Smooth muscle cell (in vitro differentiated cells): ENCODE data around the gene OR5C1. TPM values are rescaled to one million over a fixed set of nuclear protein-coding genes. Genes with fewer than 3 reads are reported as not detected.
"Not testable (repeated sequence)": the region's sequence is repeated elsewhere in the genome, so short reads cannot be mapped to it uniquely, and the experiment has no call there.

Experiments used
- DNase-seq: peaks from one replicate; lab custom pipeline; 2025; ENCODE audit not compliant: unreplicated experiment; lab: John Stamatoyannopoulos, UW
- H2AFZ ChIP-seq: fragments of 200-600 bp; sonication (generic); 2 replicates; pipeline ENCODE4 v1.6.0; 2016; ENCODE audit warnings: antibody characterized with exemption, low read depth, mild to moderate bottlenecking
- H3F3A ChIP-seq: fragments of 200-600 bp; sonication (generic); 2 replicates; pipeline ENCODE4 v1.6.0; 2017; ENCODE audit warnings: antibody characterized with exemption, low read depth
- H3K27ac ChIP-seq: fragments of 200-600 bp; sonication (generic); 2 replicates; pipeline ENCODE4 v1.5.1; 2016; ENCODE audit warnings: low read depth, mild to moderate bottlenecking
- H3K27me3 ChIP-seq: fragments of 200-600 bp; sonication (generic); 2 replicates; pipeline ENCODE4 v1.6.1; 2016; ENCODE audit warnings: low read depth, mild to moderate bottlenecking
- H3K36me3 ChIP-seq: fragments of 200-600 bp; sonication (generic); 2 replicates; pipeline ENCODE4 v1.5.1; 2016; ENCODE audit warnings: low read depth
- H3K4me1 ChIP-seq: fragments of 200-600 bp; sonication (generic); 2 replicates; pipeline ENCODE4 v1.5.1; 2016; ENCODE audit warnings: low read depth
- H3K4me2 ChIP-seq: fragments of 200-600 bp; sonication (generic); 2 replicates; pipeline ENCODE4 v1.6.0; 2016; ENCODE audit warnings: mild to moderate bottlenecking
- H3K4me3 ChIP-seq: fragments of 200-600 bp; sonication (generic); 2 replicates; pipeline ENCODE4 v1.5.1; 2016; ENCODE audit warnings: mild to moderate bottlenecking
- H3K79me2 ChIP-seq: fragments of 200-600 bp; sonication (generic); 2 replicates; pipeline ENCODE4 v1.6.0; 2016; ENCODE audit warnings: low read depth, mild to moderate bottlenecking
- H3K9ac ChIP-seq: fragments of 200-600 bp; sonication (generic); 2 replicates; pipeline ENCODE4 v1.6.0; 2016; ENCODE audit warnings: low read depth
- H3K9me3 ChIP-seq: fragments of 200-600 bp; sonication (generic); replicated peaks from 2 replicates; pipeline ENCODE4 v1.5.1; 2016; ENCODE audit warnings: low read depth
- H4K20me1 ChIP-seq: fragments of 200-600 bp; sonication (generic); 2 replicates; pipeline ENCODE4 v1.6.0; 2016; ENCODE audit warnings: low read depth
- WGBS: methylation state at CpG from one replicate; pipeline ENCODE4 v1.1.7; 2016; ENCODE audit warnings: low lambda C conversion rate; 5-methylcytosine and 5-hydroxymethylcytosine counted together
- polyA plus RNA-seq: library from polyadenylated mRNA; unstranded; fragments of >200 nt; fragmentation: Nextera tagmentation; extraction: Ambion mirVana; gene quantifications from 2 replicates; pipeline ENCODE4 v1.2.1, GENCODE V29; 2016
- total RNA-seq: library from RNA; depleted of rRNA; stranded (reverse); fragments of >200 nt; gene quantifications from 2 replicates; pipeline ENCODE4 v1.2.3, GENCODE V29; 2014
- TF ChIP-seq, protein P1 (sequence below): fragments of 200-600 bp; sonication (generic); IDR thresholded peaks from 2 replicates; pipeline ENCODE4 v1.5.1; 2017; ENCODE audit warnings: borderline replicate concordance, mild to moderate bottlenecking, antibody characterized with exemption; ENCODE audit not compliant: insufficient read depth, poor library complexity, severe bottlenecking

The OR5C1 gene
- total and polyA plus RNA-seq, 2 experiments from 2014 or later: not detected

DNA sequence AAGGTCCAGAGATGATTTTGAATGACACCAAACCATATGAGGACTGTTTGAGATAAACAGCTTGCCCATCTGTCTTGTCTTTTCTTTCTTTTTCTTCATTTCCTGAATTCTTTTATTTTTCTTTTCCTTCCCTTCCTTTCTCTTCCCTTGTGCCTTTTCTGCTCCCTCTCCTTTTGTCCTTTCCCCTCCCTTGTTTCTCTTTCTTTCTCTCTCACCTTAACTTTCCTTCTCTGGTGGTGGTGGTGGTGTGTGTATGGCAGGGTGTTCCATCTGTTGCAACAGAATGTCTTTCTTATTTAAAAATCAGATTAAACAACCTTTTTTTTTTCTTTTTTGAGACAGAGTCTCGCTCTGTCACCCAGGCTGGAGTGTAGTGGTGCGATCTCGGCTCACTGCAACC, 43.5 kb downstream of the OR5C1 start:
- Histone ChIP-seq H3K9me3 (no peaks in the 10 kb centered on the region), H2AFZ (no peak overlapping the region), H3K79me2 (peaks cover 5% of the 10 kb centered on the region), H3K27me3 (no peaks in the 10 kb centered on the region), H3K36me3 (no peaks in the 10 kb centered on the region), H3K4me3 (no peak overlapping the region), H3K27ac (no peak overlapping the region), H3K4me2 (no peak overlapping the region), H3F3A (peaks cover 6% of the 10 kb centered on the region), H3K4me1 (peaks cover 4% of the 10 kb centered on the region), H3K9ac (no peak overlapping the region), H4K20me1 (peaks cover 8% of the 10 kb centered on the region)
- DNase-seq: no peak
- WGBS: 97% methylated on average over 3 of the region's 3 CpGs
- TF ChIP-seq, protein P1, sequence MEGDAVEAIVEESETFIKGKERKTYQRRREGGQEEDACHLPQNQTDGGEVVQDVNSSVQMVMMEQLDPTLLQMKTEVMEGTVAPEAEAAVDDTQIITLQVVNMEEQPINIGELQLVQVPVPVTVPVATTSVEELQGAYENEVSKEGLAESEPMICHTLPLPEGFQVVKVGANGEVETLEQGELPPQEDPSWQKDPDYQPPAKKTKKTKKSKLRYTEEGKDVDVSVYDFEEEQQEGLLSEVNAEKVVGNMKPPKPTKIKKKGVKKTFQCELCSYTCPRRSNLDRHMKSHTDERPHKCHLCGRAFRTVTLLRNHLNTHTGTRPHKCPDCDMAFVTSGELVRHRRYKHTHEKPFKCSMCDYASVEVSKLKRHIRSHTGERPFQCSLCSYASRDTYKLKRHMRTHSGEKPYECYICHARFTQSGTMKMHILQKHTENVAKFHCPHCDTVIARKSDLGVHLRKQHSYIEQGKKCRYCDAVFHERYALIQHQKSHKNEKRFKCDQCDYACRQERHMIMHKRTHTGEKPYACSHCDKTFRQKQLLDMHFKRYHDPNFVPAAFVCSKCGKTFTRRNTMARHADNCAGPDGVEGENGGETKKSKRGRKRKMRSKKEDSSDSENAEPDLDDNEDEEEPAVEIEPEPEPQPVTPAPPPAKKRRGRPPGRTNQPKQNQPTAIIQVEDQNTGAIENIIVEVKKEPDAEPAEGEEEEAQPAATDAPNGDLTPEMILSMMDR: no peak

DNA sequence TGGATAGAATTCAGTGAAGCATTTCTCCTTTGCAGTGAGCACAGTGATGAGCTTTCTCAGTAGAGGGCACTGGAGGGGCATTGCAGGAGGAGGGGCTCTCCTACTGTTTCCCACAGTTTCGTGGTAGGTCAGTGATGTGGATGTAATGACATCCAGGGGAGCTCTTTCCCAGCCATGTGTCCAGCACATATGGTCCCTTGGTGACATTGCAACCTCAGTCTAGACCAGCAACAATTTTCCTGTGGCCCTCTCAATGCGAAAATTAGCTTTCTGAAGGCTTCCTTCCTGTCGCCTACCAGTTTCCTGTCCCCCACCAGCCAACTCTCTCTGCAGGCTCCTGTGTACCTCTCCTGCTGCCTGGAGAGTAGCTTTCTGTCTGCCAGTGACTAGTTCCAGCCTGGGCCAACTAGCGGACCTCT, 46.6 kb downstream of the OR5C1 start:
- Histone ChIP-seq H3K9ac (no peak overlapping the region), H2AFZ (no peak overlapping the region), H3F3A (no peaks in the 10 kb centered on the region), H3K4me3 (no peak overlapping the region), H3K4me1 (no peaks in the 10 kb centered on the region), H3K27ac (no peak overlapping the region), H3K4me2 (no peak overlapping the region), H3K79me2 (no peaks in the 10 kb centered on the region), H3K36me3 (no peaks in the 10 kb centered on the region), H3K9me3 (no peaks in the 10 kb centered on the region), H3K27me3 (no peaks in the 10 kb centered on the region), H4K20me1 (no peaks in the 10 kb centered on the region)
- no peak for DNase-seq
- TF ChIP-seq, protein P1: no peak
- 67% methylated on average over 4 of the region's 4 CpGs for WGBS

DNA sequence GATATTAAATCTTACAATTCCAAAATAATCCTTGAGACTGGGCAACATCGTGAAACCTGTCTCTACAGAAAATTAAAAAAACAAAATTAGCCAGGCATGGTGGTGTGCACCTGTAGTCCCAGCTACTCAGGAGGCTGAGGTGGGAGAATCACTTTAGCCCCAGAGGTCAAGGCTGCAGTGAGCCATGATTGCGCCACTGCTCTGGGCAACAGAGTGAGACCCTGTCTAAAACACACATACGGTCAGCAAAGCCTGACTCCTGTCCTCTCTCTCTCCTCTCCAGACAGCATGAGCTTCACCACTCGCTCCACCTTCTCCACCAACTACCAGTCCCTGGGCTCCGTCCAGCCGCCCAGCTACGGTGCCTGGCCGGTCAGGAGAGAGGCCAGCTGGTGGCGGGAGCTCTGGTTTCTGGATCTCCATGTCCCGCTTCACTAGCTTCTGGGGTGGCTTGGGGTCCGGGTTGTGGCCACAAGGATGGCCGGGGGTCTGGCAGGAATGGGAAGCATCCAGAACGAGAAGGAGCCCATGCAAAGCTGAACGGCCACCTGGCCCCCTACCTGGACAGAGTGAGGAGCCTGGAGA, 48.6 kb downstream of the OR5C1 start:
- Histone ChIP-seq H3K79me2 (no peaks in the 10 kb centered on the region), H3K36me3 (no peaks in the 10 kb centered on the region), H3K4me1 (no peaks in the 10 kb centered on the region), H3K27me3 (no peaks in the 10 kb centered on the region), H3K4me2 (no peak overlapping the region), H3K27ac (no peak overlapping the region), H2AFZ (no peak overlapping the region), H3K4me3 (no peak overlapping the region), H3F3A (no peaks in the 10 kb centered on the region), H4K20me1 (no peaks in the 10 kb centered on the region), H3K9me3 (no peaks in the 10 kb centered on the region), H3K9ac (no peak overlapping the region)
- WGBS: 91% methylated on average over 14 of the region's 14 CpGs
- no peak for DNase-seq
- TF ChIP-seq, protein P1: no peak

DNA sequence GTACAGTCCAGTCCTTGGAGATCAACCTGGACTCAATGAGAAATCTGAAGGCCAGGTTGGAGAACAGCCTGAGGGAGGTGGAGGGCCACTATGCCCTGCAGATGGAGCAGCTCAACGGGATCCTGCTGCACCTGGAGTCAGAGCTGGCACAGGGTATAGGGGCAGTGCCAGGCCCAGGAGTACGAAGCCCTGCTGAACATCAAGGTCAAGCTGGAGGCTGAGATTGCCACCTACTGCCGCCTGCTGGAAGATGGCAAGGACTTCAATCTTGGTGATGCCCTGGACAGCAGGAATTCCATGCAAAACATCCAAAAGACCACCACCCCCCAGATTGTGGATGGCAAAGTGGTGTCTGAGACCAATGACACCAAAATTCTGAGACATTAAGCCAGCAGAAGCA, 49.7 kb downstream of the OR5C1 start:
- 78% methylated on average over 3 of the region's 3 CpGs for WGBS
- DNase-seq: not testable (repeated sequence)

More for the DNA sequence above, 49.7 kb downstream of the OR5C1 start:
- not testable (repeated sequence) for H3K4me1 ChIP-seq, H3K4me3 ChIP-seq, H3K36me3 ChIP-seq, H3K79me2 ChIP-seq, H2AFZ ChIP-seq, H3K9ac ChIP-seq, H3K4me2 ChIP-seq, H3K9me3 ChIP-seq, H3K27ac ChIP-seq, H3K27me3 ChIP-seq, H4K20me1 ChIP-seq, H3F3A ChIP-seq

Other genes with a start within 250 kb of the OR5C1 start
- gene OR1N2, start 235.8 kb upstream of the OR5C1 start, total RNA-seq: not detected in 2 replicates
- gene OR1N2, start 235.8 kb upstream of the OR5C1 start, polyA plus RNA-seq: not detected in 2 replicates
- gene OR1L8, start 205.5 kb upstream of the OR5C1 start, total RNA-seq: not detected in 2 replicates
- gene OR1L8, start 205.5 kb upstream of the OR5C1 start, polyA plus RNA-seq: 0.11 TPM in 1 of 2 replicates, not detected in the other
- gene OR1Q1, start 174.2 kb upstream of the OR5C1 start, total RNA-seq: not detected in 2 replicates
- not detected in 2 replicates for gene OR1Q1, start 174.2 kb upstream of the OR5C1 start, polyA plus RNA-seq
- gene OR1B1, start 131.3 kb upstream of the OR5C1 start, total RNA-seq: not detected in 2 replicates
- gene OR1B1, start 131.3 kb upstream of the OR5C1 start, polyA plus RNA-seq: not detected in 2 replicates
- not detected in 2 replicates for gene OR1L1, start 127.2 kb upstream of the OR5C1 start, total RNA-seq
- gene OR1L1, start 127.2 kb upstream of the OR5C1 start, polyA plus RNA-seq: not detected in 2 replicates
- gene OR1L3, start 113.8 kb upstream of the OR5C1 start, total RNA-seq: not detected in 2 replicates
- gene OR1L3, start 113.8 kb upstream of the OR5C1 start, polyA plus RNA-seq: not detected in 2 replicates
- not detected in 2 replicates for gene OR1L4, start 64.9 kb upstream of the OR5C1 start, total RNA-seq
- gene OR1L4, start 64.9 kb upstream of the OR5C1 start, polyA plus RNA-seq: not detected in 2 replicates
- gene OR1L6, start 46.6 kb upstream of the OR5C1 start, total RNA-seq: not detected in 2 replicates
- gene OR1L6, start 46.6 kb upstream of the OR5C1 start, polyA plus RNA-seq: not detected in 2 replicates
- not detected in 2 replicates for gene OR1K1, start 11.2 kb downstream of the OR5C1 start, total RNA-seq
- not detected in 2 replicates for gene OR1K1, start 11.2 kb downstream of the OR5C1 start, polyA plus RNA-seq
- 24.2 and 30.2 TPM in 2 replicates for gene PDCL, start 39.7 kb downstream of the OR5C1 start, total RNA-seq
- 14.9 and 18.3 TPM in 2 replicates for gene PDCL, start 39.7 kb downstream of the OR5C1 start, polyA plus RNA-seq
- gene RC3H2, start 116.4 kb downstream of the OR5C1 start, total RNA-seq: 44.7 and 46.1 TPM in 2 replicates
- 15.3 and 15.6 TPM in 2 replicates for gene RC3H2, start 116.4 kb downstream of the OR5C1 start, polyA plus RNA-seq
- gene ZBTB6, start 124.4 kb downstream of the OR5C1 start, total RNA-seq: 13.2 and 18.1 TPM in 2 replicates
- gene ZBTB6, start 124.4 kb downstream of the OR5C1 start, polyA plus RNA-seq: 2.7 and 3.8 TPM in 2 replicates
- 4.0 and 5.3 TPM in 2 replicates for gene ZBTB26, start 142.6 kb downstream of the OR5C1 start, total RNA-seq
- 0.74 and 1.5 TPM in 2 replicates for gene ZBTB26, start 142.6 kb downstream of the OR5C1 start, polyA plus RNA-seq
- 31.8 and 35.3 TPM in 2 replicates for gene RABGAP1, start 152.1 kb downstream of the OR5C1 start, total RNA-seq
- gene RABGAP1, start 152.1 kb downstream of the OR5C1 start, polyA plus RNA-seq: 13.5 and 17.6 TPM in 2 replicates
- gene GPR21, start 244.7 kb downstream of the OR5C1 start, total RNA-seq: 1.4 and 2.0 TPM in 2 replicates
- not detected in 2 replicates for gene GPR21, start 244.7 kb downstream of the OR5C1 start, polyA plus RNA-seq